Measurements from ENCODE around the gene MTMR12. TPM values are rescaled to one million over a fixed set of nuclear protein-coding genes. Genes with fewer than 3 reads are reported as not detected.

The MTMR12 gene
- total and polyA plus RNA-seq, 10 of the 15 experiments (the other 5 are each of a cell fraction or from before 2014, with no cell fraction given) = 5.0 to 22.9 (median 16.3) TPM

DNA sequence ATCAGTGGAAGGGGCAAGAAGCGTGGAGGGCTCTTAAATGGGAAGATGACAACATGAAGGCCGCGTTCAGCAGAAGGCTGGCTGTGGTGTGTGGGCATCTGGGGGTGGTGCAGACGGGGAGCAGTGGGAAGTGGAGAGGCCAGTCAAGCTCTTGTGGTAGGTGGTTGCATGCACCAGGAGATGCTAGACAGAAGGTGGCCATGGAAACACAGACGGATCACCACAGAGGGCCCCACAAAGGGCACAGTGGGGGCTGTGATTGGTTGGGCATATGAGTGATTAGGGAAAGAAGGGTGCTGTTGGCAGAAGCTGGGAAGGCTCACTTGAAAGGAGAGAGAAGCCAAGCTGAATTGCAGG lies 14.7 kb downstream of the MTMR12 start:
- no peak for DNase-seq (ENCODE audit: low read depth, low spot score)
- H3K4me3 ChIP-seq = no peak overlapping the region
- CTCF ChIA-PET = interaction anchor here (0.6 to 1.4 kb wide), 4 partner anchors 9 to 134 kb away, joined by 3 to 5 read pairs (median 3); no protein-coding TSS in a partner anchor
- POLR2A ChIA-PET = interaction anchor here (0.6 to 2.1 kb wide), 3 partner anchors 9 to 1756 kb away, joined by 3 to 8 read pairs (median 7); no protein-coding TSS in a partner anchor
- SMC1A ChIA-PET (ENCODE audit: uncharacterized antibody, unreplicated experiment) = interaction anchor here (1.0 to 5.6 kb wide), 5 partner anchors 12 to 49 kb away, joined by 3 to 30 read pairs (median 6); no protein-coding TSS in a partner anchor
- no peak overlapping the region for H3K27ac ChIP-seq (ENCODE audit: control insufficient read depth, insufficient read depth)
- intact Hi-C loops (cut with micrococcal nuclease; ENCODE audit: unreplicated experiment) (no loop called here), in situ Hi-C loops (cut with MboI) (no loop called here)
- no peak for FAIRE-seq
- no peak overlapping the region for H2AFZ ChIP-seq (ENCODE audit: control insufficient read depth, low read depth, low read length)
- no peaks in the 10 kb centered on the region for H3K27me3 ChIP-seq (replicated peaks in 1 of 2; ENCODE audit: control insufficient read depth in 2 of 2, insufficient read depth in 2 of 2, low read length in 1 of 2)
- 0 out of 2 replicates have a peak, but pooled peaks cover 2% of the 10 kb centered on the region for H4K20me1 ChIP-seq (ENCODE audit: control insufficient read depth, insufficient read depth)
- peak overlapping the region; percentile 54 for H3K4me2 ChIP-seq (ENCODE audit: control insufficient read depth, insufficient read depth)
- no peaks in the 10 kb centered on the region for H3K9me3 ChIP-seq (replicated peaks; ENCODE audit: control insufficient read depth, insufficient read depth, low read length)
- H3K4me1 ChIP-seq (ENCODE audit: control insufficient read depth, insufficient read depth, low read length) = peaks cover 15% of the 10 kb centered on the region
- BruUV-seq (replicated peaks) = no TSS peak
- peak; percentile 68 for TF ChIP-seq RUNX3 (IDR thresholded peaks at IDR 0.05; ENCODE audit: low read length)
- 0 out of 3 replicates have a peak, but pooled peaks of 1 of the 2 experiments have one; percentile 33 for TF ChIP-seq EGR1 (IDR thresholded peaks at IDR 0.05; ENCODE audit: borderline replicate concordance in 1 of 2, low read depth in 2 of 2, low read length in 2 of 2)
- TF ChIP-seq BHLHE40 (IDR thresholded peaks at IDR 0.05; ENCODE audit: borderline replicate concordance in 1 of 2, low read depth in 2 of 2, low read length in 1 of 2) = 0 out of 4 replicates have a peak, but pooled peaks of 1 of the 2 experiments have one; percentile 8
- 0 out of 2 replicates have a peak, but pooled peaks have one; percentile 9 for TF ChIP-seq PAX5 (IDR thresholded peaks at IDR 0.05; ENCODE audit: borderline replicate concordance, low read depth, low read length)
- peak in 1 of 2 experiments; percentile 20; a peak in 1 of 4 replicates for TF ChIP-seq IKZF2 (IDR thresholded peaks at IDR 0.05)
- peak; percentile 32 for TF ChIP-seq IKZF1 (conservative IDR thresholded peaks at IDR 0.05)
- TF ChIP-seq, protein P1, sequence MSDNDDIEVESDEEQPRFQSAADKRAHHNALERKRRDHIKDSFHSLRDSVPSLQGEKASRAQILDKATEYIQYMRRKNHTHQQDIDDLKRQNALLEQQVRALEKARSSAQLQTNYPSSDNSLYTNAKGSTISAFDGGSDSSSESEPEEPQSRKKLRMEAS (IDR thresholded peaks at IDR 0.05; ENCODE audit: low read depth, low read length) = no peak
- TF ChIP-seq FOS (IDR thresholded peaks at IDR 0.05; ENCODE audit: borderline replicate concordance, extremely low read depth, insufficient read length) = no peak
- no peak overlapping the region for H3K9ac ChIP-seq (ENCODE audit: control insufficient read depth, insufficient read depth, low read length)
- ATAC-seq = peak; percentile 91
- 47% methylated on average over 5 of the region's 5 CpGs for WGBS (ENCODE audit: insufficient coverage, insufficient replicate concordance, low lambda C conversion rate, missing lambda C conversion rate)
- RAD21 ChIA-PET (ENCODE audit: unreplicated experiment) = interaction anchor here (1.1 to 1.9 kb wide), 5 partner anchors 22 to 66 kb away, joined by 3 to 8 read pairs (median 5); no protein-coding TSS in a partner anchor
- H3K36me3 ChIP-seq (ENCODE audit: control insufficient read depth in 2 of 2, insufficient read depth in 2 of 2, low read length in 1 of 2) = peaks cover 5 to 9% of the 10 kb centered on the region in 2 experiments
- H3K79me2 ChIP-seq (ENCODE audit: control insufficient read depth, insufficient read depth, low read length) = peaks cover 15% of the 10 kb centered on the region
